Right atrium auricular region (tissue), 2 donors: Measurements from ENCODE around the gene ABI3BP. TPM values are rescaled to one million over a fixed set of nuclear protein-coding genes. Genes with fewer than 3 reads are reported as not detected.

Source experiments
- DNase-seq: peaks from one replicate; pipeline ENCODE4 v3.0.0-alpha.2; 2019; ENCODE audit warnings: low spot score
- H3K27ac ChIP-seq, 2 donors: fragments of 200-600 bp; sonication (generic); 1 replicate in 1 of 2; 2 replicates in 1 of 2; pipeline ENCODE4 v1.5.1; 2016 to 2019
- H3K27me3 ChIP-seq, 2 donors: fragments of 200-600 bp; sonication (generic); one replicate each; pipeline versions ENCODE4 v1.5.1 to v1.6.0; 2017 to 2019
- H3K36me3 ChIP-seq: fragments of 200-600 bp; sonication (generic); one replicate; pipeline ENCODE4 v1.5.1; 2016
- H3K4me1 ChIP-seq, 2 donors: fragments of 200-600 bp; sonication (generic); one replicate each; pipeline versions ENCODE4 v1.5.1 to v1.6.0; 2017 to 2019
- H3K4me3 ChIP-seq, 2 donors: fragments of 200-600 bp; sonication (generic); 1 replicate in 1 of 2; 2 replicates in 1 of 2; pipeline ENCODE4 v1.5.1; 2017 to 2019; ENCODE audit warnings: mild to moderate bottlenecking in 1 of 2, moderate library complexity in 1 of 2
- H3K9me3 ChIP-seq, 2 donors: fragments of 200-600 bp; sonication (generic); one replicate each; pipeline ENCODE4 v1.5.1; 2019
- CTCF ChIP-seq, 2 donors: fragments of 200-600 bp; sonication (generic); IDR thresholded peaks; one replicate each; pipeline ENCODE4 v1.5.1; 2019; ENCODE audit warnings: antibody characterized with exemption in 2 of 2
- total RNA-seq, 2 donors: library from RNA; depleted of rRNA; stranded (reverse); fragments of >200 nt; gene quantifications; one replicate each; pipeline ENCODE4 v1.1.0, GENCODE V29; 2016

ABI3BP gene
- total RNA-seq, 2 donors from 2014 or later: 46.7 to 56.3 TPM

DNA sequence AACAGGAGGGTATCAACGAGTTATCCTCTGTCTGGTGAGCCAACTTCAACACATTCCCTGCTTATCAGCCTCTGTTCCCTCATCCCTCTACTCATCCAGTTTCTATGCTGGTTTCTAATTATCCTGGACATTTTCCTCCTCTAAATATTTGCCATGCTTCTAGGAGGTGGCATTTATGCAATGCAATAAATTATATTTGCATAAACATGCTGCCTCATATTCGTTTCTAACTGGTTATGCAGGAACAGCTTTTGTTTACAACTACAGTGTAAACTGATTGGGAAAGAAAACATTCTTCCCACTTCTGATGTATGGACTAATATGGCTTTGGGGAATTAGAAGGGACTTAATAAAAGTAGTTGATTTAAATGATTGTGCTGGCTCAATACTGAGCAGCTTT is 161.6 kb downstream of the ABI3BP start:
- Histone ChIP-seq H3K9me3 (no peaks in the 10 kb centered on the region), H3K36me3 (no peaks in the 10 kb centered on the region), H3K4me1 (no peaks in the 10 kb centered on the region), H3K27ac (no peak overlapping the region), H3K27me3 (no peaks in the 10 kb centered on the region), H3K4me3 (no peak overlapping the region)
- no peak for DNase-seq
- TF ChIP-seq CTCF (IDR thresholded peaks at IDR 0.05): no peak

GRCh38 chr3:100830931-100831330 is 162.3 kb downstream of the ABI3BP start:
- Histone ChIP-seq H3K36me3 (no peaks in the 10 kb centered on the region), H3K27ac (no peak overlapping the region), H3K9me3 (no peaks in the 10 kb centered on the region), H3K27me3 (no peaks in the 10 kb centered on the region), H3K4me1 (no peaks in the 10 kb centered on the region), H3K4me3 (no peak overlapping the region)
- DNase-seq: no peak
- TF ChIP-seq CTCF (IDR thresholded peaks at IDR 0.05): no peak

GRCh38 chr3:100825574-100825973 is 167.6 kb downstream of the ABI3BP start:
- H3K4me3 ChIP-seq: no peak overlapping the region
- H3K36me3 ChIP-seq: no peaks in the 10 kb centered on the region

DNA sequence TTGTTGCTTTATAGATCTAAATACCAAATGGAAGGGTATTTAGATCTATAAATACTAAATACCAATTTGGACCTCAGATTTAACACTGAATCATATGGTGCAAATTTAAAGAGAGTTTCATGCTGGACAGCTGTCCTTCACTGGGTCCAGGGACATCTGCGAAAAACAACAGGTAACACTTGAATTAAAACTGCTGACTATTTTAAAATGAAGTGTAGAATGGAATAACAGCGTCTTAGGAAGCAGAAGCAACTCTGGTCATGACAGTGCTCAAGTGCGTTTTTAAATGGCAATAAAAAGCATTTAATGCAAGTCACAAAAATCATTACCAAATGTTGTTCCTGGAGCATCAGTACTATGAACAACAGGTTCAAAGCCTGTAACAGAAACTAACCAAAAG is 177.6 kb downstream of the ABI3BP start:
- DNase-seq: no peak
- Histone ChIP-seq H3K27me3 (no peaks in the 10 kb centered on the region), H3K9me3 (no peaks in the 10 kb centered on the region), H3K36me3 (no peaks in the 10 kb centered on the region), H3K4me1 (no peaks in the 10 kb centered on the region), H3K4me3 (no peak overlapping the region), H3K27ac (no peak overlapping the region)
- no peak for TF ChIP-seq CTCF (IDR thresholded peaks at IDR 0.05)

More at GRCh38 chr3:100825574-100825973, 167.6 kb downstream of the ABI3BP start:
- DNase-seq: no peak
- no peak for TF ChIP-seq CTCF (IDR thresholded peaks at IDR 0.05)
- H3K9me3 ChIP-seq: no peaks in the 10 kb centered on the region
- no peaks in the 10 kb centered on the region for H3K27me3 ChIP-seq
- no peaks in the 10 kb centered on the region for H3K4me1 ChIP-seq
- no peak overlapping the region for H3K27ac ChIP-seq

GRCh38 chr3:100813828-100814227 is 179.4 kb downstream of the ABI3BP start:
- Histone ChIP-seq H3K9me3 (no peaks in the 10 kb centered on the region), H3K27ac (no peak overlapping the region), H3K4me1 (no peaks in the 10 kb centered on the region), H3K4me3 (no peak overlapping the region), H3K27me3 (no peaks in the 10 kb centered on the region), H3K36me3 (no peaks in the 10 kb centered on the region)
- no peak for DNase-seq
- no peak for TF ChIP-seq CTCF (IDR thresholded peaks at IDR 0.05)

GRCh38 chr3:100811779-100812507 is 181.3 kb downstream of the ABI3BP start:
- H3K4me1 ChIP-seq: no peaks in the 10 kb centered on the region
- no peaks in the 10 kb centered on the region for H3K36me3 ChIP-seq
- no peak overlapping the region for H3K27ac ChIP-seq
- no peak for DNase-seq
- no peak overlapping the region for H3K4me3 ChIP-seq
- no peak for TF ChIP-seq CTCF (IDR thresholded peaks at IDR 0.05)
- no peaks in the 10 kb centered on the region for H3K9me3 ChIP-seq
- H3K27me3 ChIP-seq: no peaks in the 10 kb centered on the region
